BLaER1 (cell line): ENCODE measurements around the gene SYNGAP1.

Source experiments
- H3K27ac ChIP-seq: shearing (Covaris generic); formaldehyde crosslinking; 2 replicates; pipeline ENCODE4 v1.8.1; 2022
- H3K27me3 ChIP-seq: shearing (Covaris generic); formaldehyde crosslinking; 2 replicates; pipeline ENCODE4 v1.8.1; 2022
- H3K36me3 ChIP-seq: shearing (Covaris generic); formaldehyde crosslinking; 2 replicates; pipeline ENCODE4 v1.8.1; 2022
- H3K4me1 ChIP-seq: shearing (Covaris generic); formaldehyde crosslinking; 2 replicates; pipeline ENCODE4 v1.8.1; 2022
- H3K4me2 ChIP-seq: shearing (Covaris generic); formaldehyde crosslinking; 2 replicates; pipeline ENCODE4 v1.8.1; 2022
- H3K4me3 ChIP-seq: shearing (Covaris generic); formaldehyde crosslinking; 2 replicates; pipeline ENCODE4 v1.8.1; 2022
- H3K9ac ChIP-seq: shearing (Covaris generic); formaldehyde crosslinking; 2 replicates; pipeline ENCODE4 v1.8.1; 2022
- H3K9me3 ChIP-seq: shearing (Covaris generic); formaldehyde crosslinking; 2 replicates; pipeline ENCODE4 v1.8.1; 2022
- H4K20me1 ChIP-seq: shearing (Covaris generic); formaldehyde crosslinking; 2 replicates; pipeline ENCODE4 v1.8.1; 2022
- Cebpa-rat ChIP-seq: shearing (Covaris generic); IDR thresholded peaks from 2 replicates; pipeline ENCODE4 v1.8.1; 2022

The SYNGAP1 gene

GRCh38 chr6:33404884-33405283 lies 15.0 kb upstream of the SYNGAP1 start:
- H3K9me3 ChIP-seq = no peaks in the 10 kb centered on the region
- peaks cover 85% of the 10 kb centered on the region for H3K36me3 ChIP-seq
- H3K27me3 ChIP-seq = no peaks in the 10 kb centered on the region
- H3K4me2 ChIP-seq = peak overlapping the region; percentile 35; the same call in 1 of the 2 replicates
- peaks cover 28% of the 10 kb centered on the region for H3K4me1 ChIP-seq
- H3K27ac ChIP-seq = peak overlapping the region; percentile 35; the same call in 1 of the 2 replicates
- TF ChIP-seq Cebpa-rat = no peak
- H3K4me3 ChIP-seq = no peak overlapping the region
- 0 out of 2 replicates have a peak overlapping the region, but pooled peaks have one; percentile 11 for H3K9ac ChIP-seq
- H4K20me1 ChIP-seq = peaks cover 25% of the 10 kb centered on the region; the same call in 1 of the 2 replicates

DNA sequence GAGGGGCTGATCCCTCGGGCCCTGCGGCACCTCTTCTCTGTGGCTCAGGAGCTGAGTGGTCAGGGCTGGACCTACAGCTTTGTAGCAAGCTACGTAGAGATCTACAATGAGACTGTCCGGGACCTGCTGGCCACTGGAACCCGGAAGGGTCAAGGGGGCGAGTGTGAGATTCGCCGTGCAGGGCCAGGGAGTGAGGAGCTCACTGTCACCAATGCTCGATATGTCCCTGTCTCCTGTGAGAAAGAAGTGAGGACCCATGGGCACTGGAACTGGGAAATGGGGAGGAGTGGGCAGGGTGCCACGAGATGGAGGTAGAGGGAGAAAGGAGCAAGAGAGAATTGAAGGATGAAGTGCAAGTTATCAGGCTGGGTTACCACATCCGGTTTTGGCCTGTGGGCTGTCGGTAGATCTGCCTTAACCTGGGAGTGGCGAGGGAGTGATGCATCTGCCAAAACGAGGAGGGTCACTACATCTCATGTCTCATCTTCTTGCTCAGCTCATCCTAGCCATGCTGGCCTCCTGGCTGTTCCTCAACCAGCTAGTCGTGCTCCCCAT lies 14.4 kb upstream of the SYNGAP1 start:
- H3K9ac ChIP-seq = 0 out of 2 replicates have a peak overlapping the region, but pooled peaks have one; percentile 11
- H4K20me1 ChIP-seq = peaks cover 25% of the 10 kb centered on the region; the same call in 1 of the 2 replicates
- H3K4me3 ChIP-seq = no peak overlapping the region
- no peak for TF ChIP-seq Cebpa-rat
- peak overlapping the region; percentile 35 for H3K4me2 ChIP-seq
- H3K4me1 ChIP-seq = peaks cover 29% of the 10 kb centered on the region
- peak overlapping the region; percentile 35; the same call in 1 of the 2 replicates for H3K27ac ChIP-seq
- no peaks in the 10 kb centered on the region for H3K9me3 ChIP-seq
- peaks cover 79% of the 10 kb centered on the region for H3K36me3 ChIP-seq
- no peaks in the 10 kb centered on the region for H3K27me3 ChIP-seq

GRCh38 chr6:33406126-33406525 lies 13.7 kb upstream of the SYNGAP1 start:
- H3K27me3 ChIP-seq = no peaks in the 10 kb centered on the region
- H4K20me1 ChIP-seq = peaks cover 25% of the 10 kb centered on the region; the same call in 1 of the 2 replicates
- 0 out of 2 replicates have a peak overlapping the region, but pooled peaks have one; percentile 11 for H3K9ac ChIP-seq
- H3K36me3 ChIP-seq = peaks cover 72% of the 10 kb centered on the region
- no peak for TF ChIP-seq Cebpa-rat
- no peak overlapping the region for H3K4me2 ChIP-seq
- peaks cover 29% of the 10 kb centered on the region for H3K4me1 ChIP-seq
- no peak overlapping the region for H3K4me3 ChIP-seq
- no peak overlapping the region for H3K27ac ChIP-seq
- no peaks in the 10 kb centered on the region for H3K9me3 ChIP-seq

GRCh38 chr6:33407132-33407718 lies 12.6 kb upstream of the SYNGAP1 start:
- Histone ChIP-seq H3K36me3 (peaks cover 62% of the 10 kb centered on the region), H3K27me3 (no peaks in the 10 kb centered on the region), H3K9me3 (no peaks in the 10 kb centered on the region), H3K9ac (no peak overlapping the region; the same call in 1 of the 2 replicates), H3K4me1 (peaks cover 40% of the 10 kb centered on the region), H3K4me2 (no peak overlapping the region), H3K27ac (no peak overlapping the region), H3K4me3 (no peak overlapping the region), H4K20me1 (peaks cover 32% of the 10 kb centered on the region)
- TF ChIP-seq Cebpa-rat = no peak

- Histone ChIP-seq H3K36me3 (peaks cover 60% of the 10 kb centered on the region), H3K27ac (peak overlapping the region; percentile 79), H3K4me3 (peak overlapping the region; percentile 80), H3K9me3 (no peaks in the 10 kb centered on the region), H3K27me3 (no peaks in the 10 kb centered on the region), H3K9ac (peak overlapping the region; percentile 83), H4K20me1 (peaks cover 35% of the 10 kb centered on the region), H3K4me2 (peak overlapping the region; percentile 92), H3K4me1 (peaks cover 59% of the 10 kb centered on the region)
- TF ChIP-seq Cebpa-rat = no peak
Observed at GRCh38 chr6:33410050-33410710, 9.7 kb upstream of the SYNGAP1 start.

GRCh38 chr6:33410711-33411631 lies 8.9 kb upstream of the SYNGAP1 start, which contains the start of gene PHF1:
TSS of gene PHF1 (plus strand) at chr6:33411014. CDS start at chr6:33412264, 1,250 bp downstream.
- peak within 1 kb of the TSS; percentile 79 for H3K27ac ChIP-seq

DNA sequence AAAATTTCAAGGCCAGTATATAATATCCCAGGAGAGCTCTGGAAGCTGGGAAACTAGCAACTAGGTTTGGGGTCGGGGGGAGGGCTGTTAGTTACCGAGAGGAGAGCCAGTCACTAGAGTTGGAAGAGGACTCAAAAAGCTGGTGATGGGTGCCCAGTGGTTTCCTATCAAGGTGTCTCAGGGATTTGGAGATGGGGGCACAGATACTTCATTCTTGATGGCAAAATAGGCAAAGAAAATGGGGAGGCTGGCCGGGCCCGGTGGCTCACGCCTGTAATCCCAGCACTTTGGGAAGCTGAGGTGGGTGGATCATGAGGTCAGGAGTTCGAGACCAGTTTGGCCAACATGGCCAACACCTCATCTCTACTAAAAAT lies 8.2 kb upstream of the SYNGAP1 start:
- peak overlapping the region; percentile 74; the same call in 1 of the 2 replicates for H3K27ac ChIP-seq

More at GRCh38 chr6:33410711-33411631, 8.9 kb upstream of the SYNGAP1 start, which contains the start of gene PHF1:
- Histone ChIP-seq H4K20me1 (peaks cover 38% of the 10 kb centered on the region), H3K36me3 (peaks cover 60% of the 10 kb centered on the region), H3K9ac (peak within 1 kb of the TSS; percentile 83), H3K9me3 (no peaks in the 10 kb centered on the region), H3K4me3 (peak within 1 kb of the TSS; percentile 80), H3K27me3 (no peaks in the 10 kb centered on the region), H3K4me2 (peak within 1 kb of the TSS; percentile 96), H3K4me1 (peaks cover 60% of the 10 kb centered on the region)
- no peak for TF ChIP-seq Cebpa-rat

GRCh38 chr6:33412140-33413009 lies 7.5 kb upstream of the SYNGAP1 start:
- H3K36me3 ChIP-seq = peaks cover 51% of the 10 kb centered on the region
- TF ChIP-seq Cebpa-rat = no peak
- peak overlapping the region; percentile 80; the same call in 1 of the 2 replicates for H3K4me3 ChIP-seq
- H3K9me3 ChIP-seq = no peaks in the 10 kb centered on the region
- H3K27ac ChIP-seq = no peak overlapping the region
- H4K20me1 ChIP-seq = peaks cover 52% of the 10 kb centered on the region
- peaks cover 74% of the 10 kb centered on the region for H3K4me1 ChIP-seq
- H3K4me2 ChIP-seq = peak overlapping the region; percentile 96
- no peak overlapping the region for H3K9ac ChIP-seq
- H3K27me3 ChIP-seq = no peaks in the 10 kb centered on the region

More for the DNA sequence above, 8.2 kb upstream of the SYNGAP1 start:
- Histone ChIP-seq H3K36me3 (peaks cover 59% of the 10 kb centered on the region), H3K9ac (peak overlapping the region; percentile 83), H3K4me3 (peak overlapping the region; percentile 80), H3K4me1 (peaks cover 66% of the 10 kb centered on the region), H3K27me3 (no peaks in the 10 kb centered on the region), H3K9me3 (no peaks in the 10 kb centered on the region), H3K4me2 (peak overlapping the region; percentile 96), H4K20me1 (peaks cover 44% of the 10 kb centered on the region)
- TF ChIP-seq Cebpa-rat = no peak
